Left renal pelvis (tissue), 4 donors: Measurements from ENCODE around the gene CSMD2. TPM values are rescaled to one million over a fixed set of nuclear protein-coding genes. Genes with fewer than 3 reads are reported as not detected.
"Not testable (repeated sequence)": the region's sequence is repeated elsewhere in the genome, so short reads cannot be mapped to it uniquely, and the experiment has no call there.

Experiments
- DNase-seq, 4 donors: peaks; one replicate each; pipeline ENCODE4 v3.0.0-alpha.2; 2013; ENCODE audit warnings: low read depth in 4 of 4, low spot score in 3 of 4
- polyA plus RNA-seq, 4 donors: library from polyadenylated mRNA; unstranded; fragments of 120-200 nt; gene quantifications; one replicate each; pipeline ENCODE4 v1.2.1, GENCODE V29; 2013; ENCODE audit not compliant: insufficient read length in 4 of 4

Gene CSMD2
- 1 to 10 TPM in 1 of 4 donors, under 1 TPM in 3; 0.29 to 1.3 (median 0.72) TPM for polyA plus RNA-seq

GRCh38 chr1:34164771-34165391, at the start of gene CSMD2:
Gene CSMD2 (minus strand): TSS chr1:34165230. CDS start chr1:34165097, 133 bp downstream.
- DNase-seq, result peak in 3 of 4 donors; percentile 29 to 44 (median 36)

GRCh38 chr1:34213956-34214355, 48.9 kb upstream of the CSMD2 start:
- no peak for DNase-seq

GRCh38 chr1:34212673-34213072, 47.6 kb upstream of the CSMD2 start:
- no peak for DNase-seq

GRCh38 chr1:34199927-34200326, 34.9 kb upstream of the CSMD2 start:
- no peak for DNase-seq

- no peak for DNase-seq
Measured at GRCh38 chr1:34192621-34193020, 27.6 kb upstream of the CSMD2 start.

- no peak for DNase-seq
Measured at GRCh38 chr1:34190692-34191091, 25.7 kb upstream of the CSMD2 start.

GRCh38 chr1:34188985-34189384, 24.0 kb upstream of the CSMD2 start:
- DNase-seq, result no peak

GRCh38 chr1:34188418-34188817, 23.4 kb upstream of the CSMD2 start:
- DNase-seq, result no peak

- DNase-seq, result no peak
Measured at GRCh38 chr1:34186741-34187494, 21.9 kb upstream of the CSMD2 start.

GRCh38 chr1:34183381-34183780, 18.4 kb upstream of the CSMD2 start:
- DNase-seq, result not testable (repeated sequence)

GRCh38 chr1:34178072-34178471, 13.0 kb upstream of the CSMD2 start:
- DNase-seq, result no peak

- DNase-seq, result no peak
Measured at GRCh38 chr1:34176830-34177603, 12.0 kb upstream of the CSMD2 start, which contains the start of gene C1orf94. Gene C1orf94 (plus strand): TSS chr1:34176907. CDS start chr1:34177790, 883 bp downstream.

- DNase-seq, result no peak
Measured at GRCh38 chr1:34175744-34176143, 10.7 kb upstream of the CSMD2 start.

- no peak for DNase-seq
Measured at GRCh38 chr1:34167389-34167788, 2.4 kb upstream of the CSMD2 start.

- DNase-seq, result no peak
Measured at GRCh38 chr1:34166625-34167361, 1.8 kb upstream of the CSMD2 start.

- no peak for DNase-seq
Measured at GRCh38 chr1:34166191-34166624, 1.2 kb upstream of the CSMD2 start.

GRCh38 chr1:34165422-34165921, 442 bp upstream of the CSMD2 start:
- no peak for DNase-seq

- no peak for DNase-seq
Measured at GRCh38 chr1:34163792-34164731, 968 bp downstream of the CSMD2 start.
